ENCODE results near the gene NCAPD2. TPM values are rescaled to one million over a fixed set of nuclear protein-coding genes. Genes with fewer than 3 reads are reported as not detected.

Gene NCAPD2
- total and polyA plus RNA-seq, 2 of the 4 experiments (the other 2 are of a cell fraction), result 35.6 to 57.9 TPM

DNA sequence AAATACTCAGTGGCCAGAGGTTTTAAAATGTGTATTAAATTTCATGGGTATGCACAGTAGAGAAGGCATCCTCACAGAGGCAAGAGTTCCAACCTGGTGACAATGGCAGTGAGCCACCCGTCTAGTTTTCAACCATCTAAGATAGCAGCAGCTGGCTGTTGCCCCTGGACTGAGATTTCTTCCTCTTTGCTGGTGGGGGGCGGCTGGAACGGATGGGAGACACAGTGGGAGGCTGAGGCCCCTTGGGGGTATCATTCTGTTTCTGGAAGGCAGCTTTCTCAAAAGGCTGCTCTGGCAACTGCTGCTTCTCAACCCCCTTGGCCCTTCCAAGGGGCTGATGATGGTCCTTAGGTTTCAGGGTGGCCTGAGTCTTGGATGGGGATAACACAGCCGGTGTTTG lies 63.0 kb downstream of the NCAPD2 start:
- TF ChIP-seq CEBPB (IDR thresholded peaks at IDR 0.05; ENCODE audit: low read depth, low read length) (no peak), BHLHE40 (IDR thresholded peaks at IDR 0.05; ENCODE audit: low read depth, low read length) (no peak), SMC3 (IDR thresholded peaks at IDR 0.05; ENCODE audit: low read depth, low read length) (no peak), FOS (IDR thresholded peaks at IDR 0.05; ENCODE audit: low read depth, low read length) (no peak), RAD21 (IDR thresholded peaks at IDR 0.05; ENCODE audit: low read length) (no peak), ELK1 (IDR thresholded peaks at IDR 0.05; ENCODE audit: borderline replicate concordance, low read depth, low read length) (no peak), RCOR1 (IDR thresholded peaks at IDR 0.05; ENCODE audit: insufficient replicate concordance, low read length) (no peak), NFE2L2 (IDR thresholded peaks at IDR 0.05; ENCODE audit: low read depth, low read length) (no peak), MAFK (IDR thresholded peaks at IDR 0.05; ENCODE audit: low read depth, low read length) (no peak), POLR2A (IDR thresholded peaks at IDR 0.05; ENCODE audit: low read depth, low read length) (no peak), RFX5 (IDR thresholded peaks at IDR 0.05; ENCODE audit: low read depth, low read length) (no peak), MXI1 (IDR thresholded peaks at IDR 0.05; ENCODE audit: borderline replicate concordance, low read depth, low read length) (no peak), CHD1 (IDR thresholded peaks at IDR 0.05; ENCODE audit: low read depth, low read length) (no peak), MAZ (IDR thresholded peaks at IDR 0.05; ENCODE audit: borderline replicate concordance, low read depth, low read length) (no peak), CTCF (conservative IDR thresholded peaks at IDR 0.05; ENCODE audit: low read depth, low read length) (no peak)
- TF ChIP-seq, protein P1, sequence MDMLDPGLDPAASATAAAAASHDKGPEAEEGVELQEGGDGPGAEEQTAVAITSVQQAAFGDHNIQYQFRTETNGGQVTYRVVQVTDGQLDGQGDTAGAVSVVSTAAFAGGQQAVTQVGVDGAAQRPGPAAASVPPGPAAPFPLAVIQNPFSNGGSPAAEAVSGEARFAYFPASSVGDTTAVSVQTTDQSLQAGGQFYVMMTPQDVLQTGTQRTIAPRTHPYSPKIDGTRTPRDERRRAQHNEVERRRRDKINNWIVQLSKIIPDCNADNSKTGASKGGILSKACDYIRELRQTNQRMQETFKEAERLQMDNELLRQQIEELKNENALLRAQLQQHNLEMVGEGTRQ (IDR thresholded peaks at IDR 0.05; ENCODE audit: low read depth, low read length), result no peak
- no peak overlapping the region for H3K23ac ChIP-seq (ENCODE audit: low read depth, low read length)
- DNase-seq (no peak), ATAC-seq (ENCODE audit: low read depth) (no peak)
- no peak overlapping the region for H2BK5ac ChIP-seq (ENCODE audit: low read depth, low read length, poor library complexity, severe bottlenecking)
- no peak overlapping the region for H4K5ac ChIP-seq (ENCODE audit: low read depth, low read length)
- H3K4me2 ChIP-seq (ENCODE audit: low read depth, low read length), result no peak overlapping the region
- no peak overlapping the region for H3K27ac ChIP-seq (ENCODE audit: insufficient read depth, low read length)
- peak overlapping the region; percentile 60 for H2AK9ac ChIP-seq (replicated peaks; ENCODE audit: low read depth, low read length, poor library complexity)
- no peaks in the 10 kb centered on the region for H3K9me3 ChIP-seq (ENCODE audit: control insufficient read depth, insufficient read depth, low read length)
- H3K79me1 ChIP-seq (ENCODE audit: low read depth in 1 of 2, low read length in 2 of 2), result peaks cover 18 to 67% of the 10 kb centered on the region in 2 experiments; a peak in 3 of 4 replicates
- in situ Hi-C loops (cut with MboI; ENCODE audit: low sequenced_read_pairs) (no loop called here), intact Hi-C loops (cut with micrococcal nuclease) (loop anchor here (1.0 to 10.0 kb wide), 4 partner anchors 50 to 572 kb away; partner anchors contain the start of genes CHD4 and ZNF384), dilution Hi-C loops (cut with HindIII; ENCODE audit: low sequenced_read_pairs, unreplicated experiment) (no loop called here)
- peaks cover 26% of the 10 kb centered on the region; the same call in 1 of the 2 replicates for H4K20me1 ChIP-seq (ENCODE audit: insufficient read depth, low read length)
- 0 out of 2 replicates have a peak overlapping the region, but pooled peaks have one; percentile 4 for H2AK5ac ChIP-seq (ENCODE audit: low read depth, low read length)
- H3K18ac ChIP-seq (ENCODE audit: low read depth, low read length), result no peak overlapping the region
- TSS peak; percentile 80 for BruUV-seq (replicated peaks)
- H4K91ac ChIP-seq (ENCODE audit: insufficient read depth, low read depth, low read length), result no peak overlapping the region
- ChIA-PET POLR2A (ENCODE audit: unreplicated experiment) (no interaction called here), CTCF (interaction anchor here (0.7 to 1.0 kb wide), 2 partner anchors 11 to 83 kb away, joined by 3 to 4 read pairs; no protein-coding TSS in a partner anchor)
- H3K14ac ChIP-seq (replicated peaks; ENCODE audit: low read depth, low read length), result no peak overlapping the region
- H2AFZ ChIP-seq (replicated peaks; ENCODE audit: low read length, poor library complexity), result no peak overlapping the region
- no peak overlapping the region for H4K8ac ChIP-seq (ENCODE audit: low read depth in 2 of 2, low read length in 2 of 2)
- H3K4ac ChIP-seq (ENCODE audit: low read depth, low read length), result no peak overlapping the region
- no peak overlapping the region for H3K4me3 ChIP-seq (ENCODE audit: insufficient read depth, low read depth, low read length)
- no peak overlapping the region for H3K9ac ChIP-seq (ENCODE audit: low read depth, low read length)
- WGBS, 2 experiments (ENCODE audit: extremely low coverage in 2 of 2, insufficient read length in 1 of 2), result no CpG with 5 or more reads among the region's 4 CpGs
- no peak overlapping the region for H3K56ac ChIP-seq (ENCODE audit: extremely low read depth, insufficient read depth, low read length)
- no peaks in the 10 kb centered on the region for H3K27me3 ChIP-seq (ENCODE audit: control insufficient read depth, insufficient read depth, low read length)
- no peak overlapping the region for H2BK20ac ChIP-seq (ENCODE audit: low read depth, low read length)
- H3K36me3 ChIP-seq (ENCODE audit: control insufficient read depth, insufficient read depth, low read length), result peaks cover 33% of the 10 kb centered on the region
- H3K9me1 ChIP-seq (ENCODE audit: insufficient read depth, low read length), result peaks cover 4% of the 10 kb centered on the region; the same call in 1 of the 2 replicates
- H3K4me1 ChIP-seq (ENCODE audit: control insufficient read depth, insufficient read depth, low read length), result peaks cover 19% of the 10 kb centered on the region
- no peak overlapping the region for H2BK120ac ChIP-seq (ENCODE audit: low read depth, low read length)
- no peak overlapping the region for H2BK15ac ChIP-seq (ENCODE audit: low read depth, low read length)
